Measurements from ENCODE around the gene CAMK2G.

CAMK2G gene

DNA sequence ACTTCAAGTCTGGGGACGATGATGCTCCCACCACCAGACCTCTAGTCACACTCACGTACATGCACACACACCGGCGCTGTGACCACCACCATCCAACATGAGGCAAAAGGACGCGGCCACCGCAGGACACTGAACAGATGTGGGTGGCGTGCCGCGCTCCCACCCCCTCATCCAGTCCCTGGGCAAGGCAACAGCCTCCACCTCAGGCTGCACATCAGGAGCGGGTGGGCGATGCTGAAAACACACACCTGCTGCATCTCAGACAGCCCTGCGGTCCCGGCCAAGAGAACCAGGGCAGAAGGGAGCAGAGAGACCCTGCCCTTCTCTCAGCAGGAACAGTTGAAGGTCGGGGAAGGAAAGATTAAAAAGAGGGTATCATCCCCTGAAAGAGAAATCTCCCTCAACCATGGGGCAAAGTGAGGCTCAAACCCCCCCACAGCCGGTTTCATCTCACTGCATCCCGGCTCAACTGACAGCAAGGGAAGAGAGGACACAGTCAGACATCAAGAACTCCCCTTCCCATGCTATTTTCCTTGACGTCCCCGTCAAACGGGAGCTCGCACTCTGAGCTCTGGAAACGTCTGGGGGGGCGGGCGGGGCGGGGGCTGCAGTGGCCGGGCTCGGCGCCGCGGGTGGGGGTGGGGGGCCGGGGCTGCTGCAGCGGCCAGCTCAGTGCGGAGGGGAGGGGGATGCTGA is 1.1 kb downstream of the CAMK2G start:
- Histone ChIP-seq H3K9ac (ENCODE audit: low read length) (peak overlapping the region; percentile 57; the same call in 1 of the 2 replicates), H4K20me1 (ENCODE audit: insufficient read depth, low read length) (no peaks in the 10 kb centered on the region), H3K9me2 (ENCODE audit: low read depth, low read length) (no peaks in the 10 kb centered on the region), H3K4me2 (ENCODE audit: low read length) (peak overlapping the region; percentile 89), H3K4me3 (ENCODE audit: low read depth, low read length, poor library complexity, severe bottlenecking) (peak overlapping the region; percentile 71), H3K9me3 (ENCODE audit: low read length) (no peaks in the 10 kb centered on the region), H3K79me2 (ENCODE audit: insufficient read depth, low read length) (no peaks in the 10 kb centered on the region), H3K36me3 (ENCODE audit: insufficient read depth, low read length) (no peaks in the 10 kb centered on the region), H3F3A (ENCODE audit: insufficient read depth, low read length) (peaks cover 3% of the 10 kb centered on the region; the same call in 1 of the 2 replicates), H3K27me3 (ENCODE audit: insufficient read depth, low read length) (no peaks in the 10 kb centered on the region), H3K4me1 (ENCODE audit: insufficient read depth, low read length, severe bottlenecking) (peaks cover 20% of the 10 kb centered on the region), H2AFZ (ENCODE audit: low read length) (no peak overlapping the region), H3K27ac (ENCODE audit: low read depth, low read length, poor library complexity, severe bottlenecking) (no peak overlapping the region)
- no peak for TF ChIP-seq EZH2 (IDR thresholded peaks at IDR 0.05; ENCODE audit: borderline replicate concordance, low read length)
- TF ChIP-seq, protein P1, sequence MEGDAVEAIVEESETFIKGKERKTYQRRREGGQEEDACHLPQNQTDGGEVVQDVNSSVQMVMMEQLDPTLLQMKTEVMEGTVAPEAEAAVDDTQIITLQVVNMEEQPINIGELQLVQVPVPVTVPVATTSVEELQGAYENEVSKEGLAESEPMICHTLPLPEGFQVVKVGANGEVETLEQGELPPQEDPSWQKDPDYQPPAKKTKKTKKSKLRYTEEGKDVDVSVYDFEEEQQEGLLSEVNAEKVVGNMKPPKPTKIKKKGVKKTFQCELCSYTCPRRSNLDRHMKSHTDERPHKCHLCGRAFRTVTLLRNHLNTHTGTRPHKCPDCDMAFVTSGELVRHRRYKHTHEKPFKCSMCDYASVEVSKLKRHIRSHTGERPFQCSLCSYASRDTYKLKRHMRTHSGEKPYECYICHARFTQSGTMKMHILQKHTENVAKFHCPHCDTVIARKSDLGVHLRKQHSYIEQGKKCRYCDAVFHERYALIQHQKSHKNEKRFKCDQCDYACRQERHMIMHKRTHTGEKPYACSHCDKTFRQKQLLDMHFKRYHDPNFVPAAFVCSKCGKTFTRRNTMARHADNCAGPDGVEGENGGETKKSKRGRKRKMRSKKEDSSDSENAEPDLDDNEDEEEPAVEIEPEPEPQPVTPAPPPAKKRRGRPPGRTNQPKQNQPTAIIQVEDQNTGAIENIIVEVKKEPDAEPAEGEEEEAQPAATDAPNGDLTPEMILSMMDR (IDR thresholded peaks at IDR 0.05; ENCODE audit: low read length) = no peak

DNA sequence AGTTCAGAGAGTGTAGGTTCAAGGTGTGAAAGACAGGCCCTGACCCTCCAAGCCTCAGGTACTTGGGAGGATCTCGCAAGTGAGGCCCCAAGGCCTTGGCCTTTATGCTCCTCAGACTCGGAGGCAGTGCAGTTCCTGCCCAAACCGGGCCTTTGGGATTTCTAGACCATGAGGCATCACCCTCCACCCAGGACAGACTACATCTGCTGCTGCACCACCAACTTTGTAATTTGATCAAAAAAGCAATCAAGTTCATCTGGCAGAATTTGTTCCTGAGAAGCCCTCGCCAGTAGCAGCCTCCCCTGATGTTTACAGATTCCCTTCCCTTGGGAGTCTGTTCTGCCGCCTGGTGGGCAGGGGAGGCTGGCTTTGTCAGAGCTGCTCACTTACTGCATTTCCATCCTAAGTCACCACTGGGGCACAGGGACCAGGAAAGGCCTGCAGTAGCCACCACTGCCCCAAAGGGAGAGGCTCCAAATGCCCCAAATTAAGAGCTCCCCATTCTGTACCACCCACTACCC is 2.1 kb downstream of the CAMK2G start:
- peaks cover 20% of the 10 kb centered on the region for H3K4me1 ChIP-seq (ENCODE audit: insufficient read depth, low read length, severe bottlenecking)
- no peaks in the 10 kb centered on the region for H3K9me2 ChIP-seq (ENCODE audit: low read depth, low read length)
- H2AFZ ChIP-seq (ENCODE audit: low read length) = no peak overlapping the region
- H3K4me3 ChIP-seq (ENCODE audit: low read depth, low read length, poor library complexity, severe bottlenecking) = no peak overlapping the region
- no peak overlapping the region; the same call in 1 of the 2 replicates for H3K9ac ChIP-seq (ENCODE audit: low read length)
- H3K4me2 ChIP-seq (ENCODE audit: low read length) = peak overlapping the region; percentile 89; the same call in 1 of the 2 replicates
- H3K27ac ChIP-seq (ENCODE audit: low read depth, low read length, poor library complexity, severe bottlenecking) = no peak overlapping the region
- H3K36me3 ChIP-seq (ENCODE audit: insufficient read depth, low read length) = no peaks in the 10 kb centered on the region
- no peaks in the 10 kb centered on the region for H3K79me2 ChIP-seq (ENCODE audit: insufficient read depth, low read length)
- peaks cover 3% of the 10 kb centered on the region; the same call in 1 of the 2 replicates for H3F3A ChIP-seq (ENCODE audit: insufficient read depth, low read length)
- no peaks in the 10 kb centered on the region for H3K9me3 ChIP-seq (ENCODE audit: low read length)
- TF ChIP-seq, protein P1 (IDR thresholded peaks at IDR 0.05; ENCODE audit: low read length) = peak; percentile 12; the same call in 1 of the 2 replicates
- TF ChIP-seq EZH2 (IDR thresholded peaks at IDR 0.05; ENCODE audit: borderline replicate concordance, low read length) = no peak
- H4K20me1 ChIP-seq (ENCODE audit: insufficient read depth, low read length) = no peaks in the 10 kb centered on the region
- H3K27me3 ChIP-seq (ENCODE audit: insufficient read depth, low read length) = no peaks in the 10 kb centered on the region

DNA sequence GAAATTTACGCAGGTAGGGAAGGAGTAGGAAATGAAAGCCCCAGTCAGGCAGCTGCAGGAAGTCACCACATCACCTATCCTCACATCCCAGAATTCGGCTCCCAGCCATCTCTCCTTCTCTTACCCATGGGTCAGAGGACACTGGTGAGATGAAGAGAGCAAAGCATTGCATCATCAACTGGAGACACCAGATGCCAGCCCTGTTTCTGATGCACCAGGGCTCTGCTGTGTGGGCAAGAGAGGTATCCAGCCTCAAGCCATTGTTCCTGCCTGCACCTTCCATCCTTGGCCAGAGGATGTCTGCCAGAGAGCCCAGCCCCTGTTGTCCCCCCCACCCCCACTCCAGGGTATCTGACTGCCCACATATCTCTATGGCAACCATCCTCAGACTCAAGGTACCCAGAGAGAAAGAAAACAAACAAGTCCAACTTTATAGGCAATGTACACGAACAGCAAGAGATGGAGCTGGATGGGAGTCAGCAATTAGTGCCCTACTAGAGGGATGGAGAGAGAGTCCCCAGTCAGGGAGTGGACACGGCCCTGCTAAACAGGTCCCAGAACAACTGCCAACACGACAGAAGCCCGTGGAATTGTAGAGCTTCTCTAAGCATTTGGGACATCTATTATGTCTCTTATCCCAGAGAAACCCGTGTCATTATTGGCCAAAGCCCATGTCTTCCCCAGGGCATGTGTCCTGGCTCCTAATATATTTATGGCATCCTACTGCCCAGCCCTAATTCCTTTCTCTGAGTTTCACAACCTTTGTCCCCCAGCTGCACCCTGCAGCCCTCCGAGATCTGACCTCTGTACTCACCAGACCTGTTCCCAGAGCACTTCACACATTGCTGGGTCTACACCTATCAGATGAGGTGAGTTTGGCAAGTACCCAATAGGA is 2.8 kb downstream of the CAMK2G start:
- Histone ChIP-seq H3K4me1 (ENCODE audit: insufficient read depth, low read length, severe bottlenecking) (peaks cover 20% of the 10 kb centered on the region), H3K9ac (ENCODE audit: low read length) (no peak overlapping the region), H2AFZ (ENCODE audit: low read length) (no peak overlapping the region)

More for the DNA sequence above, 2.8 kb downstream of the CAMK2G start:
- no peaks in the 10 kb centered on the region for H4K20me1 ChIP-seq (ENCODE audit: insufficient read depth, low read length)
- H3K27me3 ChIP-seq (ENCODE audit: insufficient read depth, low read length) = no peaks in the 10 kb centered on the region
- no peak overlapping the region for H3K27ac ChIP-seq (ENCODE audit: low read depth, low read length, poor library complexity, severe bottlenecking)
- H3K4me3 ChIP-seq (ENCODE audit: low read depth, low read length, poor library complexity, severe bottlenecking) = no peak overlapping the region
- no peaks in the 10 kb centered on the region for H3K9me2 ChIP-seq (ENCODE audit: low read depth, low read length)
- no peak overlapping the region for H3K4me2 ChIP-seq (ENCODE audit: low read length)
- no peaks in the 10 kb centered on the region for H3K9me3 ChIP-seq (ENCODE audit: low read length)
- H3F3A ChIP-seq (ENCODE audit: insufficient read depth, low read length) = peaks cover 3% of the 10 kb centered on the region; the same call in 1 of the 2 replicates
- no peaks in the 10 kb centered on the region for H3K79me2 ChIP-seq (ENCODE audit: insufficient read depth, low read length)
- no peaks in the 10 kb centered on the region for H3K36me3 ChIP-seq (ENCODE audit: insufficient read depth, low read length)
- TF ChIP-seq, protein P1 (IDR thresholded peaks at IDR 0.05; ENCODE audit: low read length) = no peak
- TF ChIP-seq EZH2 (IDR thresholded peaks at IDR 0.05; ENCODE audit: borderline replicate concordance, low read length) = no peak
